Measurements from ENCODE around the gene CHPT1. TPM values are rescaled to one million over a fixed set of nuclear protein-coding genes. Genes with fewer than 3 reads are reported as not detected.

The CHPT1 gene
- total and polyA plus RNA-seq, 2 experiments from 2014 or later: 22.2 to 23.0 TPM

- peak overlapping the region; percentile 95 for H3K4me3 ChIP-seq
- H3K9me3 Mint-ChIP-seq: no peaks in the 10 kb centered on the region; the same call in 2 of the 3 replicates
- DNase-seq (ENCODE audit: low spot score): peak; percentile 37
- H3K4me1 Mint-ChIP-seq: peaks cover 21% of the 10 kb centered on the region
- H4K20me1 ChIP-seq (replicated peaks; ENCODE audit: insufficient read depth): 0 out of 2 replicates have a peak, but pooled peaks cover 2% of the 10 kb centered on the region
- H3F3A ChIP-seq (replicated peaks; ENCODE audit: low read depth): 0 out of 2 replicates have a peak, but pooled peaks cover 4% of the 10 kb centered on the region
- H3K4me3 Mint-ChIP-seq: peak overlapping the region; percentile 87
- ATAC-seq: peak; percentile 21
- H3K27me3 ChIP-seq (ENCODE audit: insufficient read depth): peaks cover 29% of the 10 kb centered on the region
- H3K27ac ChIP-seq (ENCODE audit: low read depth): no peak overlapping the region
- peaks cover 42% of the 10 kb centered on the region for H3K79me2 ChIP-seq (replicated peaks; ENCODE audit: insufficient read depth)
- H3K27ac Mint-ChIP-seq: no peak overlapping the region
- TF ChIP-seq CTCF (conservative IDR thresholded peaks at IDR 0.05; ENCODE audit: low read depth in 2 of 2): no peak
- no peak for TF ChIP-seq ZNF114 (CRISPR knock-in tag; IDR thresholded peaks at IDR 0.05)
- no peak for TF ChIP-seq CREB1 (CRISPR knock-in tag; IDR thresholded peaks at IDR 0.05; ENCODE audit: low read depth)
- no peak for TF ChIP-seq REST (IDR thresholded peaks at IDR 0.05; ENCODE audit: unreplicated experiment)
- TF ChIP-seq POLR2AphosphoS5 (IDR thresholded peaks at IDR 0.05; ENCODE audit: low read depth): no peak
- TF ChIP-seq ETS1 (IDR thresholded peaks at IDR 0.05): no peak
- no peak for TF ChIP-seq STAT1 (IDR thresholded peaks at IDR 0.05; ENCODE audit: unreplicated experiment)
- TF ChIP-seq JUNB (IDR thresholded peaks at IDR 0.05; ENCODE audit: unreplicated experiment): no peak
- no peak for TF ChIP-seq EZH2phosphoT487 (IDR thresholded peaks at IDR 0.05; ENCODE audit: unreplicated experiment)
- H3K4me1 ChIP-seq (ENCODE audit: insufficient read depth): peaks cover 18% of the 10 kb centered on the region
- H2AFZ ChIP-seq: peak overlapping the region; percentile 91
- no peaks in the 10 kb centered on the region for H3K36me3 Mint-ChIP-seq (ENCODE audit: low read depth)
- peak overlapping the region; percentile 83 for H3K4me2 ChIP-seq
- no peaks in the 10 kb centered on the region for H3K36me3 ChIP-seq (ENCODE audit: insufficient read depth)
- no peaks in the 10 kb centered on the region for H3K9me2 ChIP-seq (ENCODE audit: insufficient read depth)
- H3K27me3 Mint-ChIP-seq (ENCODE audit: insufficient read depth, low read depth, poor library complexity): peaks cover 22% of the 10 kb centered on the region
Observed at GRCh38 chr12:101697930-101698799, 725 bp downstream of the CHPT1 start.
